Measurements from ENCODE around the gene FOLR2.
"Not testable (repeated sequence)": the region's sequence is repeated elsewhere in the genome, so short reads cannot be mapped to it uniquely, and the experiment has no call there.

The FOLR2 gene

DNA sequence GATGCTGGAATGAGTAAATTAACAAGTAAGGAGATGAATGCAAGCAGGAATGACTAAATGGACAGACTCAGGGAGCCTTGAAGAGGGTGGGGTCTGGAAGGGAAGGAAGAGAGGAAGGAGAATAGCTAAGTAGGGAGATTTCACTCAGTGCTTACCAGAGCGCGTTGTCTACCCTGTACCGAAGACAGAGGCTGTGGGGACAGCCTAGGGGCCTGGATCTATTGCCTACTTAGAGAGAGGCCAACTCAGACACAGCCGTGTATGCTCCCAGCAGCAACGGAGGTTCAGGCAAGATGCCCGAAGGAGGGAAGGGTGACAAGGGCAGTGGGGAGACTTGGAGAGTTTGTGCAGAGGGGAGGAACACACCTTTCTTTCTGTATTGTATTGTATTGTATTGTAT is at the start of gene FOLR2:
Gene FOLR2 (plus strand): TSS at position 157 of the 400 bp plus-strand sequence. CDS start 1,791 bp downstream, outside the sequence.
- DNase-seq (ENCODE audit: insufficient read length, low spot score) (no peak), FAIRE-seq (no peak)

- not testable (repeated sequence) for FAIRE-seq
Observed at GRCh38 chr11:72169046-72169555, 47.5 kb upstream of the FOLR2 start.

GRCh38 chr11:72169754-72170153 is 46.8 kb upstream of the FOLR2 start:
- FAIRE-seq; DNase-seq (ENCODE audit: insufficient read length, low spot score): not testable (repeated sequence)

More at GRCh38 chr11:72169046-72169555, 47.5 kb upstream of the FOLR2 start:
- DNase-seq (ENCODE audit: insufficient read length, low spot score), result not testable (repeated sequence)

- not testable (repeated sequence) for DNase-seq (ENCODE audit: insufficient read length, low spot score)
- FAIRE-seq, result peak; percentile 38
Observed at GRCh38 chr11:72172043-72172442, 44.6 kb upstream of the FOLR2 start.

DNA sequence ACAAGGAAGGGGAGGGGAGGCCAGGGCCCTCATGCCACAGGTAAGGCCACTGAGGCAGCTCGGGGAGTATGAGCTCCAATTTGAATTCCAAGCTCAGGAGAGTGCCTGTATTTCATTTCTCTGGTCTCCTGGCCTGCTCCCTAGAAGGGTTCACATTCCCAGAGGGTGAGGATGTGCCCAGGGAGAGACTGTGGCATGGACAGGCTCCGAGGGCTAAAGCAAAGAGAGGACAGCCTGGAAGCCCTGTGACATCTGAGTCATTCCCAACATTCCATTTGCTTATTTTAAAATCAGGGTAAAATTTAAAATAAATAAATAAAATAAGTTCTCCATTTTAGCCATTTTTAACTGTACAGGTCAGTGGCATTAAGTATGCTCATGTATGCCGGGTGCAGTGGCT is 43.3 kb upstream of the FOLR2 start:
- DNase-seq (ENCODE audit: insufficient read length, low spot score) (no peak), FAIRE-seq (no peak)

GRCh38 chr11:72174302-72175070 is 42.1 kb upstream of the FOLR2 start:
- FAIRE-seq (peak; percentile 58), DNase-seq (ENCODE audit: insufficient read length, low spot score) (no peak)

DNA sequence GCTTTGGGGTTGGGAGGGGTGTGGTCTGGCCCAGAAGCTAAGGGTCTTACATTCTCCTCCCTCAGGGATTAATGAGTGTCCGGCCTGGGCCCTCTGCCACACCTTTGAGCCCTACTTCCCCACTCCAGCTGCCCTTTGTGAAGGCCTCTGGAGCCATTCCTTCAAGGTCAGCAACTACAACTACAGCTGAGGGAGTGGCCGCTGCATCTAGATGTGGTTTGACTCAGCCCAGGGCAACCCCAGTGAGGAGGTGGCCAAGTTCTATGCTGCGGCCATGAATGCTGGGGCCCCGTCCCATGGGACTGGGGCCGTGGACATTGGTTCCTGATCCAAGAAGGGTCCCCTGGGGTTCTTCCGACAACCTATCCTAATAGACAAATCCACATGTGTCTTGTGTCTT is 38.9 kb upstream of the FOLR2 start:
- no peak for FAIRE-seq

DNA sequence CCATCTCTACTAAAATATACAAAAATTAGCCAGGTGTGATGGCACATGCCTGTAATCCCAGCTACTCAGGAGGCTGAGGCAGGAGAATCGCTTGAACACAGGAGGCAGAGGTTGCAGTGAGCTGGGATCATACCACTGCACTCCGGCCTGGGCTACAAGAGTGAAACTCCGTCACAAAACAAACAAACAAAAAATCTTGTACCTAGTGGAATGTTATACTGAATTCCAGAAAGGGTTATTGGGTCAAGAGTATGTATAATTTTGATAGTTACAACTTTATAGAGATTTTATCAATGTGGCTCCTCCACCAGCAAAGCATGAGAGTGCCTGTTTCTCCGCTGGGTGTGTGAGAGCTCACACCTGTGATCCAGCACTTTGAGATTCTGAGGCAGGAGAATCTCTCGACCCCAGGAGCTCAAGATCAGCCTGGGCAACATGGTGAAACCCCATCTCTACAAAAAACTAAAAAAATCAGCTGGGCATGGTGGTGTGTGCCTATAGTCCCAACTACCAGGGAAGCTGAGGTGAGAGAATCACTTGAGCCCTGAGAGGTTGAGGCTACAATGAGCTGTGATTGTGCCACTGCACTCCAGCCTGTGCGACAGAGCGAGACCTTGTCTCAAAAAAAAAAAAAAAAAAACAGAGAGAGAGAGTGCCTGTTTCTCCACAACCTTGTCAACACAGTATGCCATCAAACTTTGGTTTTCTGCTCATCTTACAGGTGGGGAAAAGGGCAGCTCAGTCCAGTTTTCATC is 37.4 kb upstream of the FOLR2 start:
- FAIRE-seq (no peak), DNase-seq (ENCODE audit: insufficient read length, low spot score) (no peak)

More for the DNA sequence above, 38.9 kb upstream of the FOLR2 start:
- DNase-seq (ENCODE audit: insufficient read length, low spot score), result no peak

DNA sequence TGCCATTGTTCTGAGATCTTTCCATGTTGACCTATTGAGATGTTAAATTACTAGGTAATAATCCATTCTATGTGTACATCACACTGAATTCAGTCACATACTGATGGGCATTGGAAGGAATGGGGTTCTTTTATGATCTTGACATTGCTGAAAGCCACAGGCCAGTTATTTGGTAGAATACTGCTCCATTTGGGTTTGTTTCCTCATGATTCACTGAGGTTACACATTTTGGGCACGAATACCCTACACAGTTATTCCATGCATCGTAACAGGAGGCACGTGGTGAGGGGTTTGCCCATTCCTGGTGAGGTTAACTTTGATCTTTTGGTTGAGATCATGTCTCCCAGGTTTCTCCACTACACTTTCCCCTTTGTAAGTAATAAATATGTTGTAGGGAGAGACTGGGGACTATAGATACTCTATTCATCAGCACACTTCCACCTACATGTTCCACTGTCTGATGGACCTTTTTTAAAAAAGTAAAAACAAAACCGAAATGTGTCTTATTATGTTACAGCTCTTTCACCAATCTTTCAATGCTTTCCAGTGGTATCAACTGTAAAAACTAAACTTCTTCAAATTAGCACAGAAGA is 36.7 kb upstream of the FOLR2 start:
- DNase-seq (ENCODE audit: insufficient read length, low spot score) (no peak), FAIRE-seq (no peak)

DNA sequence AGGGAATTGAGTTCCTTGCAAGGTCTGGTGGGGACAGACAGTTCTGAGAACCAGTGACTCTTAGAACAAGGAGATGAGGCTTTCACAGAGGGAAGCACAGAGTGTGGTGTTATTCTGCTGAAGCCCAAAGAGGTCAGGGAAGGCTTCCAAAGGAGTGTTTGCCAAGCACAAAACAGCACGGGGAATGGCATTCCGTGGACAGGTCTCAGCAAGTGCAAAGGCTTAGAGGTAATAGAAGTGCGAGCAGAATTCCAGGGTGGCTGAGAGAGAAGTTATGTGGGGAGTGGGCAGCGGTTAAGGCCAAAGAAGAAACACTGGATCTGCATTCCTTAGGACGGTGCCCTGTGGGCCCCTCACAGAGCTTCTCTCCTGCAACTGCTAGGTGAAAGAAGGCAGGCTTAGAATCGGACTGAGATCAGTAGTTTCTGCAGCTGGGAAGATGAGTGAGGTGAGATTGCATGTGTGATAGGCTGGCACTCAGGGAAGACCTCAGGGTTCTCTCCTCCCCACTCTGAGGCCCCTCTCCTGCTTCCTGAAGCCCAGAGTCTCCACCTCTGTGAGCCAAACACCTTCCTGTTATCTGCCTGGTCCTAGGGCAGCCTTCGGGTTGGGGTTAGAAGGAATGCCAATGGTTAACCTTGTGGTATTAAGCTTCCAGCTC is 35.6 kb upstream of the FOLR2 start:
- not testable (repeated sequence) for DNase-seq (ENCODE audit: insufficient read length, low spot score)
- peak; percentile 97 for FAIRE-seq

GRCh38 chr11:72181553-72181958 is 35.0 kb upstream of the FOLR2 start:
- FAIRE-seq, result peak; percentile 98
- DNase-seq (ENCODE audit: insufficient read length, low spot score), result peak; percentile 60

DNA sequence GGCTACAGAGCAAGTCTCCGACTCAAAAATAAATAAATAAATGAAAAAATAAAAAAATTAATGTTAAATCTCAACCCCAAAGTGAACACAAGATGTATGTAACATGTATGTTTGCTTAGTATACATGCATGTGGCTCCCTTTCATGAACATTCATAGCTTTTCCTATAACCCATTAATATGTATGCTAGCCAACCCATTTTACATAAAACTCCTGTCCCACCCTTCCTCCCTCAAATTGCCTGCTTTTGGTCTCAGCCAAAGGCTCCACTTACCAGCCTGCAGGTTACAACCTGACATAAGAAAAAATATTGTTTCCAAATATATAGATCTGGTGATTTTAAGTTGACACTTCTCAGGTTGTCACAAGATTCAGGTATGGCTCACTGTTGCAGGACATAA is 28.3 kb upstream of the FOLR2 start:
- DNase-seq (ENCODE audit: insufficient read length, low spot score) (no peak), FAIRE-seq (no peak)

GRCh38 chr11:72189455-72190250 is 26.9 kb upstream of the FOLR2 start:
- no peak for DNase-seq (ENCODE audit: insufficient read length, low spot score)
- no peak for FAIRE-seq

DNA sequence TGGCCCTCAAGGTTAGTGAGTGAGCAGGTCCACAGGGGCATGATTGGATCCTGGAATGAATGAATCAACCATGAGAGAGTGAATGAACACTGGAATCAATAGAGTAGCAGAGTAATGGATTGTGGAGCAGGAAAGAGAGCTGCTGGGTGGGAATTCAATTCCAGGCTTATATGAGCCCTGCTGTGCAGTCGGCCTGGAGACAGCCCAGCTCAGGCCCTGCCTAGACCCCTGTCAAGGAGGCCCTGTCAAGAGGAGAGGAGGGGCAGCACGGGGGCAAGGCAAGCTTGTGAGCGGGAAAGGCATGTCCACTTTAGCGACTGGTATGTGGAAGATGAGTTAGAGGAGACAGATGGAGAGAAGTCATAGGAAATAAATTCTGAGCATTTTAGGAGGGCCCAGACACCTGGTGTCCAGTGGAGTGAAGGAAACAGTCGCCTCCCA is 25.9 kb upstream of the FOLR2 start:
- DNase-seq (ENCODE audit: insufficient read length, low spot score), result no peak
- peak; percentile 28 for FAIRE-seq

- FAIRE-seq, result peak; percentile 66
- peak; percentile 80 for DNase-seq (ENCODE audit: insufficient read length, low spot score)
Observed at GRCh38 chr11:72191961-72192381, 24.6 kb upstream of the FOLR2 start, which contains the start of gene FOLR1. FOLR1 (plus strand) TSS chr11:72192140; CDS start chr11:72192174, 34 bp downstream.

- no peak for DNase-seq (ENCODE audit: insufficient read length, low spot score)
- FAIRE-seq, result peak; percentile 64
Observed at GRCh38 chr11:72195518-72196270, 20.9 kb upstream of the FOLR2 start.

DNA sequence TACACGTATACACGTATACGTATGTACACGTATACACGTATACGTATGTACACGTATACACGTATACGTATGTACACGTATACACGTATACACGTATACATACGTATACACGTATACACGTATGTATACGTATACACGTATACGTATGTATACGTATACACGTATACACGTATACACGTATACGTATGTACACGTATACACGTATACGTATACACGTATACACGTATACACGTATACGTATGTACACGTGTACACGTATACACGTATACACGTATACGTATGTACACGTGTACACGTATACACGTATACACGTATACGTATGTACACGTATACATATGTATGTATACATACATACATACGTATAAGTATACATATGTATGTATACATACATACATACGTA is 15.1 kb upstream of the FOLR2 start:
- peak; percentile 100 for FAIRE-seq
- not testable (repeated sequence) for DNase-seq (ENCODE audit: insufficient read length, low spot score)

DNA sequence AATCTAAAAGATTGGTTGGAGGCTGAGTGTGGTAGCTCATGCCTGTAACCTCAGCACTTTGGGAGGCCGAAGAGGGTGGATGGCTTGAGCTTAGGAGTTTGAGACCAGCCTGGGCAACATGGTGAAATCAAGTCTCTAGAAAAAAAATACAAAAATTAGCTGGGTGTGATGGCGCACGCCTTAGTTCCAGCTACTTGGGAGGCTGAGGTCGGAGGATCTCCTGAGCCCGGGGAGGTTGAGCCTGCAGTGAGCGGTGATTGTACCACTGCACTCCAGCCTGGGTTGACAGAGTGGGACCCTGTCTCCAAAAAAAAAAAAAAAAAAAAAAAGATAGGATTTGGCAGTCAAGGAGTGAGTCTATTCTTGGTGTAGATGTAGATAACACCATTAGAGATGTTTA is 14.0 kb upstream of the FOLR2 start:
- no peak for FAIRE-seq

DNA sequence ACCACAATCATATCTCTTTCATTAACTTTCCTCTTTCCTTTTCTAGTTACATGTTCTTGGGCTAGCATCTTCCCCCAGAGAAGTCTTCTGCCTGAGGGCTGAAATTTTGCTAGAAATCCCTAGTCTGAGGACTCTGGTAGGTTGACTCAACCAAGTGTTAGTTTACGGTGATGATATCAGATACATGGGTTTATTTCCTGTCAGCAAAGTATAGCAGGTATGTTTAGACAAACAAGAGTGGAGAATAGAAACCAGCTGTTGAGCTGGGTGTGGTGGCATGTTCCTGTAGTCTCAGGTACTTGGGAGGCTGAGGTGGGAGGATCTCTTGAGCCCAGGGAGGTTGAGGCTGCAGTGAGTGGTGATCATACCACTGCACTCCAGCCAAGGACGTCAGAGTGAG is 13.4 kb upstream of the FOLR2 start:
- FAIRE-seq, result no peak
- DNase-seq (ENCODE audit: insufficient read length, low spot score), result no peak

More for the DNA sequence above, 14.0 kb upstream of the FOLR2 start:
- no peak for DNase-seq (ENCODE audit: insufficient read length, low spot score)
